K562 (cell line): ENCODE results near the gene BUB3. TPM values are rescaled to one million over a fixed set of nuclear protein-coding genes. Genes with fewer than 3 reads are reported as not detected.

ENCODE experiments used
- AFF1 ChIP-seq, 2 experiments: fragments of 450-650 bp; IDR thresholded peaks; 2 replicates each; pipeline ENCODE4 v1.6.1; 2018; ENCODE audit warnings: mild to moderate bottlenecking in 2 of 2, low read depth in 1 of 2; ENCODE audit not compliant: partially characterized antibody in 2 of 2
- ARHGAP35 ChIP-seq: fragments of 450-650 bp; IDR thresholded peaks from 2 replicates; pipeline ENCODE4 v1.6.1; 2018; ENCODE audit not compliant: partially characterized antibody
- ATF7 ChIP-seq: fragments of 450-650 bp; IDR thresholded peaks from 2 replicates; pipeline ENCODE4 v1.7.1; 2014; ENCODE audit warnings: mild to moderate bottlenecking, moderate library complexity
- BCOR ChIP-seq: fragments of 450-650 bp; IDR thresholded peaks from 2 replicates; pipeline ENCODE4 v1.6.1; 2016
- CCAR2 ChIP-seq: fragments of 200-400 bp; formaldehyde crosslinking; IDR thresholded peaks from 2 replicates; pipeline ENCODE4 v1.6.1; 2017; ENCODE audit warnings: mild to moderate bottlenecking, low read depth, low read length
- CLOCK ChIP-seq: fragments of 250-450 bp; sonication (Bioruptor Pico); IDR thresholded peaks from 2 replicates; pipeline ENCODE4 v1.4.0; 2020; ENCODE audit warnings: mild to moderate bottlenecking, moderate library complexity, borderline replicate concordance
- CREB1 ChIP-seq, 2 experiments: sonication (generic) in 1 of 2; formaldehyde crosslinking in 1 of 2; IDR thresholded peaks; 2 replicates each; pipeline versions ENCODE4 v1.6.1 to v1.8.0; 2012 to 2022; ENCODE audit warnings: inconsistent platforms in 1 of 2, mild to moderate bottlenecking in 1 of 2, missing genetic modification reagents in 1 of 2, moderate library complexity in 1 of 2
- EGR1 ChIP-seq: fragments of 450-650 bp; conservative IDR thresholded peaks from 2 replicates; pipeline ENCODE4 v1.6.1; 2017; ENCODE audit warnings: mild to moderate bottlenecking
- EWSR1 ChIP-seq: fragments of 450-650 bp; IDR thresholded peaks from 2 replicates; pipeline ENCODE4 v1.6.1; 2018; ENCODE audit warnings: borderline replicate concordance, mild to moderate bottlenecking, low read depth, moderate library complexity; ENCODE audit not compliant: partially characterized antibody
- GATAD2A ChIP-seq: fragments of 450-650 bp; IDR thresholded peaks from 2 replicates; pipeline ENCODE4 v1.6.1; 2017
- HNRNPL ChIP-seq: fragments of 200-400 bp; formaldehyde crosslinking; IDR thresholded peaks from 2 replicates; pipeline ENCODE4 v1.6.1; 2017; ENCODE audit warnings: low read depth, mild to moderate bottlenecking, low read length
- HOXB6 ChIP-seq: fragments of 250-450 bp; sonication (Bioruptor Pico); IDR thresholded peaks from 2 replicates; pipeline ENCODE4 v1.5.1; 2022; ENCODE audit warnings: mild to moderate bottlenecking, borderline replicate concordance
- ILK ChIP-seq: fragments of 450-650 bp; IDR thresholded peaks from 2 replicates; pipeline ENCODE4 v1.6.1; 2016; ENCODE audit warnings: missing genetic modification characterization, low read depth, mild to moderate bottlenecking, missing compliant biosample characterization, moderate library complexity, borderline replicate concordance
- JUN ChIP-seq, 2 experiments: sonication (generic) in 1 of 2; formaldehyde crosslinking in 1 of 2; IDR thresholded peaks; 2 replicates each; pipeline versions ENCODE4 v1.6.1 to v1.8.0; 2012 to 2022; ENCODE audit warnings: borderline replicate concordance in 2 of 2, mild to moderate bottlenecking in 2 of 2, improper control_type of control experiment in 1 of 2, low read depth in 1 of 2, low read length in 1 of 2, missing genetic modification reagents in 1 of 2
- KAT8 ChIP-seq: fragments of 450-650 bp; IDR thresholded peaks from 2 replicates; pipeline ENCODE4 v1.6.1; 2016; ENCODE audit warnings: low read depth, mild to moderate bottlenecking
- L3MBTL2 ChIP-seq: fragments of 450-650 bp; IDR thresholded peaks from 2 replicates; pipeline ENCODE4 v1.6.1; 2016; ENCODE audit warnings: mild to moderate bottlenecking, moderate library complexity
- MXI1 ChIP-seq: IDR thresholded peaks from 2 replicates; pipeline ENCODE4 v1.6.1; 2011; ENCODE audit warnings: low read depth, mild to moderate bottlenecking, improper control_type of control experiment, low read length
- NONO ChIP-seq, 2 experiments: fragments of 200-400 bp in 1 of 2; fragments of 450-650 bp in 1 of 2; formaldehyde crosslinking in 1 of 2; IDR thresholded peaks; 2 replicates each; pipeline ENCODE4 v1.6.1; 2017; ENCODE audit warnings: low read depth in 2 of 2, mild to moderate bottlenecking in 2 of 2, moderate library complexity in 2 of 2, low read length in 1 of 2
- NR3C1 ChIP-seq: sonication (generic); formaldehyde crosslinking; IDR thresholded peaks from 2 replicates; pipeline ENCODE4 v1.8.1; 2022; ENCODE audit warnings: missing genetic modification reagents
- POLR2B ChIP-seq: fragments of 450-650 bp; IDR thresholded peaks from 2 replicates; pipeline ENCODE4 v1.6.1; 2018; ENCODE audit warnings: low read depth; ENCODE audit not compliant: partially characterized antibody
- SMARCA5 ChIP-seq: fragments of 450-650 bp; IDR thresholded peaks from 2 replicates; pipeline ENCODE4 v1.6.1; 2016
- ZNF644 ChIP-seq: fragments of 200-800 bp; sonication (Bioruptor generic); IDR thresholded peaks from 2 replicates; pipeline ENCODE4 v1.6.1; 2016; ENCODE audit warnings: low read depth, missing genetic modification characterization, missing compliant biosample characterization
- ZSCAN32 ChIP-seq: fragments of 450-650 bp; formaldehyde crosslinking; IDR thresholded peaks from 2 replicates; pipeline ENCODE4 v1.4.0; 2020; ENCODE audit warnings: mild to moderate bottlenecking, moderate library complexity
- polyA plus RNA-seq, 8 experiments: library from polyadenylated mRNA; depleted of rRNA in 4 of 8; stranded (reverse) in 5 of 8; unstranded in 3 of 8; fragments of >200 nt; fragmentation: Nextera tagmentation in 2 of 8; fragmentation: Illumina TruSeq in 1 of 8; extraction: Ambion mirVana in 2 of 8; extraction: Trizol in 1 of 8; gene quantifications; 2 replicates each; pipeline versions ENCODE4 v1.2.1 to v1.2.3, GENCODE V29; 2011 to 2014; ENCODE audit warnings: inconsistent platforms in 1 of 8, missing spikeins in 1 of 8
- total RNA-seq, 7 experiments: library from RNA; depleted of rRNA in 6 of 7; stranded (reverse); fragments of >200 nt in 6 of 7; fragmentation: Illumina TruSeq in 2 of 7; extraction: Trizol in 2 of 7; gene quantifications; 2 replicates each; pipeline versions ENCODE4 v1.2.1 to v1.2.3, GENCODE V29; 2011 to 2021; ENCODE audit warnings: low replicate concordance in 1 of 7

BUB3 gene
- total and polyA plus RNA-seq, 9 of the 15 experiments (the other 6 are each of a cell fraction or from before 2014, with no cell fraction given): 167 to 761 (median 225) TPM

- TF ChIP-seq MXI1 (no peak), SMARCA5 (no peak), ILK (tag) (no peak), ZNF644 (0 out of 2 replicates have a peak, but pooled peaks have one; percentile 78), NR3C1 (CRISPR knock-in tag) (no peak), AFF1 (IDR thresholded peaks at IDR 0.05; ENCODE audit: low read depth in 1 of 2, partially characterized antibody in 2 of 2) (peak in 1 of 2 experiments; percentile 98), ATF7 (peak; percentile 67; the same call in 1 of the 2 replicates), BCOR (no peak), GATAD2A (no peak), NONO (IDR thresholded peaks at IDR 0.05; ENCODE audit: low read depth in 2 of 2, low read length in 1 of 2) (no peak), EGR1 (no peak), JUN (IDR thresholded peaks at IDR 0.05; ENCODE audit: borderline replicate concordance, low read depth, low read length) (peak; percentile 23; the same call in 1 of the 2 replicates), JUN (CRISPR knock-in tag; IDR thresholded peaks at IDR 0.05; ENCODE audit: borderline replicate concordance) (no peak), KAT8 (no peak), CCAR2 (no peak), ARHGAP35 (no peak), EWSR1 (no peak), CLOCK (CRISPR knock-in tag) (no peak), HOXB6 (no peak), ZSCAN32 (CRISPR knock-in tag) (no peak), L3MBTL2 (peak; percentile 83; the same call in 1 of the 2 replicates), HNRNPL (no peak), POLR2B (peak; percentile 89), CREB1 (IDR thresholded peaks at IDR 0.05) (0 out of 2 replicates have a peak, but pooled peaks have one; percentile 39), CREB1 (CRISPR knock-in tag; IDR thresholded peaks at IDR 0.05) (peak; percentile 73; the same call in 1 of the 2 replicates)
These were observed at the start of gene BUB3 (continued) for GRCh38 chr10:123154092-123154710.
